Astrocyte of the cerebellum (primary cell): ENCODE measurements around the gene SDHB.

ENCODE experiments used
- DNase-seq: peaks from one replicate; pipeline ENCODE4 v3.0.0-alpha.2; 2011; ENCODE audit warnings: low read depth
- H3K4me3 ChIP-seq: 2 replicates; pipeline ENCODE4 v1.5.1; 2011; ENCODE audit warnings: mild to moderate bottlenecking, low read depth, low read length, moderate library complexity
- CTCF ChIP-seq: IDR thresholded peaks from 2 replicates; pipeline ENCODE4 v1.5.1; 2012; ENCODE audit warnings: low read length, low read depth, moderate library complexity, mild to moderate bottlenecking; ENCODE audit errors: missing control alignments
- in situ Hi-C: cut with HindIII; loops from 2 replicates; pipeline ENCODE4 v1.10.0; 2017; ENCODE audit warnings: low sequenced_read_pairs

The SDHB gene

GRCh38 chr1:16969651-16970050 lies 84.2 kb downstream of the SDHB start:
- TF ChIP-seq CTCF, result no peak
- no peak for DNase-seq
- H3K4me3 ChIP-seq, result no peak overlapping the region
- in situ Hi-C loops, result loop anchor here (5.0 kb wide), 1 partner anchor 73 kb away; no protein-coding TSS in a partner anchor

GRCh38 chr1:16969057-16969611 lies 84.7 kb downstream of the SDHB start:
- no peak for TF ChIP-seq CTCF
- in situ Hi-C loops, result no loop called here
- no peak for DNase-seq
- H3K4me3 ChIP-seq, result no peak overlapping the region
